GM21723 (cell line): Measurements from ENCODE around the gene XKR8.

Experiments used
- ATAC-seq: cut with Tn5 transposase; IDR thresholded peaks from one replicate; pipeline ENCODE4 v1.9.1; 2021; ENCODE audit warnings: mild to moderate bottlenecking, moderate library complexity; ENCODE audit not compliant: unreplicated experiment

The XKR8 gene

GRCh38 chr1:27954186-27954585 lies 5.6 kb upstream of the XKR8 start:
- no peak for ATAC-seq

- no peak for ATAC-seq
These were observed 4.7 kb upstream of the XKR8 start for GRCh38 chr1:27955076-27955475.

- no peak for ATAC-seq
These were observed 3.0 kb upstream of the XKR8 start for GRCh38 chr1:27956761-27957160.

- no peak for ATAC-seq
These were observed 2.1 kb upstream of the XKR8 start for GRCh38 chr1:27957655-27958054.

- ATAC-seq, result no peak
These were observed 1.3 kb upstream of the XKR8 start for GRCh38 chr1:27958513-27958912.

GRCh38 chr1:27960762-27961645 lies 1.2 kb downstream of the XKR8 start:
- ATAC-seq, result no peak

- no peak for ATAC-seq
These were observed 2.0 kb downstream of the XKR8 start for GRCh38 chr1:27961646-27962221.

GRCh38 chr1:27963393-27963792 lies 3.6 kb downstream of the XKR8 start:
- no peak for ATAC-seq

- ATAC-seq, result no peak
These were observed 6.8 kb downstream of the XKR8 start for GRCh38 chr1:27966402-27967105.

- ATAC-seq, result no peak
These were observed 7.5 kb downstream of the XKR8 start for GRCh38 chr1:27967106-27967883.

GRCh38 chr1:27967884-27968466 lies 8.2 kb downstream of the XKR8 start:
- ATAC-seq, result no peak

- ATAC-seq, result no peak
These were observed 8.9 kb downstream of the XKR8 start for GRCh38 chr1:27968692-27969091.

GRCh38 chr1:27970401-27970800 lies 10.6 kb downstream of the XKR8 start:
- no peak for ATAC-seq

- ATAC-seq, result no peak
These were observed 11.9 kb downstream of the XKR8 start for GRCh38 chr1:27971674-27972073.

GRCh38 chr1:27972141-27972540 lies 12.4 kb downstream of the XKR8 start:
- no peak for ATAC-seq

GRCh38 chr1:27973771-27974416 lies 14.1 kb downstream of the XKR8 start:
- ATAC-seq, result no peak

- ATAC-seq, result no peak
These were observed 14.6 kb downstream of the XKR8 start for GRCh38 chr1:27974417-27974781.

GRCh38 chr1:27979151-27979858 lies 19.5 kb downstream of the XKR8 start:
- ATAC-seq, result no peak

- no peak for ATAC-seq
These were observed 20.1 kb downstream of the XKR8 start for GRCh38 chr1:27979859-27980201.
